ENCODE data around the gene PPARG. TPM values are rescaled to one million over a fixed set of nuclear protein-coding genes. Genes with fewer than 3 reads are reported as not detected.

The PPARG gene
- total and polyA plus RNA-seq, 2 of the 13 experiments (the other 11 are each of a cell fraction or from before 2014, with no cell fraction given): 13.9 to 58.3 TPM

GRCh38 chr3:12472796-12473195, 183.9 kb downstream of the PPARG start:
- intact Hi-C loops (cut with micrococcal nuclease; ENCODE audit: unreplicated experiment) (no loop called here), in situ Hi-C loops (cut with HindIII; ENCODE audit: extremely low pct_ligation_motif_present, low pct_unique_long_range_greater_than_20kb) (no loop called here)
- Histone ChIP-seq H3K4me1 (ENCODE audit: insufficient read depth, low read length) (peaks cover 41% of the 10 kb centered on the region), H4K20me1 (ENCODE audit: insufficient read depth, low read length) (no peaks in the 10 kb centered on the region), H3K36me3 (replicated peaks in 1 of 2; ENCODE audit: control insufficient read depth in 1 of 2, insufficient read depth in 2 of 2, low read length in 2 of 2) (no peaks in the 10 kb centered on the region), H3K79me2 (ENCODE audit: insufficient read depth, low read length) (no peaks in the 10 kb centered on the region), H3K27me3 (ENCODE audit: control insufficient read depth in 1 of 2, insufficient read depth in 2 of 2, low read length in 2 of 2) (no peaks in the 10 kb centered on the region), H3K4me2 (ENCODE audit: low read depth, low read length) (no peak overlapping the region), H2AFZ (ENCODE audit: low read length) (no peak overlapping the region), H3K9ac (ENCODE audit: insufficient read depth, low read depth, low read length) (no peak overlapping the region), H3K27ac (ENCODE audit: extremely low read length, insufficient read depth, low read length) (no peak overlapping the region), H3K9me3 (ENCODE audit: low read length) (no peaks in the 10 kb centered on the region), H3K4me3 (replicated peaks in 1 of 3; ENCODE audit: insufficient read depth in 1 of 3, low read depth in 2 of 3, low read length in 3 of 3) (no peak overlapping the region)
- no peak for DNase-seq (ENCODE audit: low spot score)
- FAIRE-seq: no peak
- 85% methylated on average over 5 of the region's 5 CpGs for WGBS (ENCODE audit: low lambda C conversion rate)
- ATAC-seq: no peak
- no TSS peak for BruUV-seq (replicated peaks)
- POLR2A ChIA-PET: no interaction called here
- CTCF ChIA-PET (ENCODE audit: low intra/inter-chr PET ratio, low total read pairs): no interaction called here
- no peak for TF ChIP-seq POLR2AphosphoS2 (IDR thresholded peaks at IDR 0.05; ENCODE audit: low read depth, low read length)
- TF ChIP-seq ZNF142 (CRISPR knock-in tag; IDR thresholded peaks at IDR 0.05): no peak
- no peak for TF ChIP-seq ARHGAP35 (CRISPR knock-in tag; IDR thresholded peaks at IDR 0.05; ENCODE audit: borderline replicate concordance)
- no peak for TF ChIP-seq TEAD2 (CRISPR knock-in tag; IDR thresholded peaks at IDR 0.05)
- no peak for TF ChIP-seq ZNF567 (CRISPR knock-in tag; IDR thresholded peaks at IDR 0.05; ENCODE audit: borderline replicate concordance)
- no peak for TF ChIP-seq ZNF776 (CRISPR knock-in tag; IDR thresholded peaks at IDR 0.05)
- TF ChIP-seq YEATS4 (CRISPR knock-in tag; IDR thresholded peaks at IDR 0.05; ENCODE audit: borderline replicate concordance): no peak
- no peak for TF ChIP-seq KDM5B (CRISPR knock-in tag; IDR thresholded peaks at IDR 0.05; ENCODE audit: borderline replicate concordance)
- TF ChIP-seq HNRNPLL (IDR thresholded peaks at IDR 0.05; ENCODE audit: low read depth, low read length, poor library complexity, severe bottlenecking): no peak
- no peak for TF ChIP-seq SNAPC4 (CRISPR knock-in tag; IDR thresholded peaks at IDR 0.05)
- no peak for TF ChIP-seq MEIS1 (CRISPR knock-in tag; IDR thresholded peaks at IDR 0.05; ENCODE audit: borderline replicate concordance)

Data from HepG2 (cell line).